Fibroblast of lung (primary cell): ENCODE measurements around the gene CNTFR. TPM values are rescaled to one million over a fixed set of nuclear protein-coding genes. Genes with fewer than 3 reads are reported as not detected.

Source experiments
- DNase-seq, 2 donors: peaks; one replicate each; pipeline versions ENCODE4 v3.0.0 to v3.0.0-alpha.2; 2010; ENCODE audit warnings: low read depth in 2 of 2
- H2AFZ ChIP-seq: 2 replicates; pipeline ENCODE4 v1.5.1; 2012; ENCODE audit warnings: low read length, control low read depth, inconsistent platforms
- H3K27ac ChIP-seq: 2 replicates; pipeline ENCODE4 v1.5.1; 2011; ENCODE audit warnings: low read length, control low read depth; ENCODE audit not compliant: insufficient read depth
- H3K27me3 ChIP-seq: 2 replicates; pipeline ENCODE4 v1.5.1; 2011; ENCODE audit warnings: mild to moderate bottlenecking, low read length; ENCODE audit not compliant: control insufficient read depth, insufficient read depth
- H3K36me3 ChIP-seq: 2 replicates; pipeline ENCODE4 v1.5.1; 2011; ENCODE audit warnings: low read length; ENCODE audit not compliant: control insufficient read depth, insufficient read depth
- H3K4me1 ChIP-seq: 2 replicates; pipeline ENCODE4 v1.5.1; 2011; ENCODE audit warnings: low read length; ENCODE audit not compliant: control insufficient read depth, insufficient read depth; ENCODE audit errors: extremely low read depth
- H3K4me2 ChIP-seq: 2 replicates; pipeline ENCODE4 v1.5.1; 2011; ENCODE audit warnings: low read length, control low read depth; ENCODE audit not compliant: insufficient read depth; ENCODE audit errors: extremely low read depth
- H3K4me3 ChIP-seq, 4 experiments: fragments of 200-600 bp in 1 of 4; sonication (generic) in 1 of 4; replicated peaks in 1 of 4; 2 replicates each; pipeline ENCODE4 v1.5.1; 2011 to 2016; ENCODE audit warnings: low read length in 4 of 4, low read depth in 3 of 4, mild to moderate bottlenecking in 3 of 4, control low read depth in 2 of 4, inconsistent platforms in 1 of 4, mixed read lengths in 1 of 4; ENCODE audit not compliant: insufficient read depth in 1 of 4; ENCODE audit errors: control extremely low read depth in 1 of 4
- H3K79me2 ChIP-seq: 2 replicates; pipeline ENCODE4 v1.5.1; 2012; ENCODE audit warnings: mild to moderate bottlenecking, low read length, inconsistent platforms; ENCODE audit not compliant: control insufficient read depth, insufficient read depth
- H3K9ac ChIP-seq: 2 replicates; pipeline ENCODE4 v1.5.1; 2011; ENCODE audit warnings: mild to moderate bottlenecking, low read length, control low read depth; ENCODE audit not compliant: insufficient read depth
- H3K9me3 ChIP-seq: 2 replicates; pipeline ENCODE4 v1.5.1; 2012; ENCODE audit warnings: low read depth, low read length; ENCODE audit not compliant: control insufficient read depth, insufficient read depth
- H4K20me1 ChIP-seq: 2 replicates; pipeline ENCODE4 v1.5.1; 2011; ENCODE audit warnings: low read length; ENCODE audit not compliant: control insufficient read depth, insufficient read depth; ENCODE audit errors: extremely low read depth
- CTCF ChIP-seq, 2 donors: IDR thresholded peaks in 1 of 2; conservative IDR thresholded peaks in 1 of 2; 1 replicate in 1 of 2; 2 replicates in 1 of 2; pipeline ENCODE4 v1.5.1; 2011 to 2012; ENCODE audit warnings: low read length in 2 of 2, control low read depth in 1 of 2, inconsistent platforms in 1 of 2, low read depth in 1 of 2, mild to moderate bottlenecking in 1 of 2
- EZH2 ChIP-seq: IDR thresholded peaks from 2 replicates; pipeline ENCODE4 v1.5.1; 2012; ENCODE audit warnings: low read length, control low read depth, mild to moderate bottlenecking; ENCODE audit errors: missing control alignments
- polyA plus RNA-seq, 2 donors: library from polyadenylated mRNA; depleted of rRNA in 1 of 2; stranded (reverse) in 1 of 2; unstranded in 1 of 2; fragments of >200 nt; gene quantifications; 2 replicates each; pipeline ENCODE4 v1.2.1, GENCODE V29; 2011 to 2012; ENCODE audit warnings: missing spikeins in 1 of 2
- total RNA-seq: library from RNA; depleted of rRNA; stranded (reverse); fragments of >200 nt; gene quantifications from 2 replicates; pipeline ENCODE4 v1.2.1, GENCODE V29; 2014

Gene CNTFR
- total and polyA plus RNA-seq, 2 donors (not counting 1 experiment from before 2014, with no cell fraction given), result not detected

- no peaks in the 10 kb centered on the region for H3K36me3 ChIP-seq
- no peak overlapping the region for H3K4me2 ChIP-seq
- no peaks in the 10 kb centered on the region for H4K20me1 ChIP-seq
- peak; percentile 15 for TF ChIP-seq EZH2
- no peak for TF ChIP-seq CTCF (conservative IDR thresholded peaks at IDR 0.05 in 1 of 2, IDR thresholded peaks at IDR 0.05 in 1 of 2; ENCODE audit: low read depth in 1 of 2, low read length in 2 of 2)
- no peak overlapping the region for H2AFZ ChIP-seq
- DNase-seq, result no peak
- H3K9me3 ChIP-seq, result no peaks in the 10 kb centered on the region
- H3K27me3 ChIP-seq, result peaks cover 70% of the 10 kb centered on the region
- no peak overlapping the region for H3K27ac ChIP-seq
- H3K79me2 ChIP-seq, result no peaks in the 10 kb centered on the region
- no peak overlapping the region for H3K9ac ChIP-seq
- no peak overlapping the region for H3K4me3 ChIP-seq
- no peaks in the 10 kb centered on the region for H3K4me1 ChIP-seq
Measured at GRCh38 chr9:34590381-34591247, 1.1 kb upstream of the CNTFR start.

- Histone ChIP-seq H3K4me1 (no peaks in the 10 kb centered on the region), H3K27ac (no peak overlapping the region), H4K20me1 (no peaks in the 10 kb centered on the region), H2AFZ (no peak overlapping the region), H3K9ac (no peak overlapping the region), H3K79me2 (no peaks in the 10 kb centered on the region), H3K27me3 (peaks cover 72% of the 10 kb centered on the region), H3K36me3 (no peaks in the 10 kb centered on the region), H3K4me3 (no peak overlapping the region), H3K4me2 (no peak overlapping the region), H3K9me3 (no peaks in the 10 kb centered on the region)
- TF ChIP-seq EZH2, result peak; percentile 95
- no peak for TF ChIP-seq CTCF (conservative IDR thresholded peaks at IDR 0.05 in 1 of 2, IDR thresholded peaks at IDR 0.05 in 1 of 2; ENCODE audit: low read depth in 1 of 2, low read length in 2 of 2)
- no peak for DNase-seq
Measured at GRCh38 chr9:34588671-34589635, 571 bp downstream of the CNTFR start.

- H3K9me3 ChIP-seq, result no peaks in the 10 kb centered on the region
- no peak overlapping the region for H3K4me3 ChIP-seq
- H3K79me2 ChIP-seq, result no peaks in the 10 kb centered on the region
- no peaks in the 10 kb centered on the region for H4K20me1 ChIP-seq
- DNase-seq, result no peak
- no peak overlapping the region for H3K4me2 ChIP-seq
- TF ChIP-seq CTCF (conservative IDR thresholded peaks at IDR 0.05 in 1 of 2, IDR thresholded peaks at IDR 0.05 in 1 of 2; ENCODE audit: low read depth in 1 of 2, low read length in 2 of 2) (no peak), EZH2 (no peak)
- no peaks in the 10 kb centered on the region for H3K36me3 ChIP-seq
- no peaks in the 10 kb centered on the region for H3K4me1 ChIP-seq
- H2AFZ ChIP-seq, result no peak overlapping the region
- no peak overlapping the region for H3K9ac ChIP-seq
- peaks cover 68% of the 10 kb centered on the region for H3K27me3 ChIP-seq
- H3K27ac ChIP-seq, result no peak overlapping the region
Measured at GRCh38 chr9:34587271-34587670, 2.3 kb downstream of the CNTFR start.
